C1 segment of cervical spinal cord (tissue), 14 donors: ENCODE measurements around the gene BIN1.

Source experiments
- DNase-seq, 14 donors: peaks; one replicate each; lab custom pipeline; 2025; lab: John Stamatoyannopoulos, UW

The BIN1 gene

DNA sequence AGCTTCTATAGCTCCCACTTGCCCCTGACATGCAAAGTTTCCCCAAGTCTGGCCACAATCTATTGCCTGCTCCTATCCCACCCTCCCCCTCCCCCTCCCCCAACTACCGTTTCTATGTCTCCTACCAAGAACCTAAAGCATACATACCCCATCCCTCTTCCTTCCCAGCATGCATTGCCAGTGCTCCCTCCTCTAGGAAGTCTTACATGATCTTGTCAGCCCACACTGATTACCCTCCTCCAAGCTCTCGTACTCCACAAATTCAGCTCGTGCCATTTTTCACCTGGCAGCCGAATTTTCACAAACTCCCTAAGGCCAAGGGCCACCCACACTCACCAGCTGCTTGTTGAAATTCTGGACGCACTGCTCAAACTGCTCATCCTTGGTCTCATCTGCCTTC lies 30.7 kb downstream of the BIN1 start:
- no peak for DNase-seq

- no peak for DNase-seq
These were observed 31.1 kb downstream of the BIN1 start for GRCh38 chr2:127075821-127076220.

DNA sequence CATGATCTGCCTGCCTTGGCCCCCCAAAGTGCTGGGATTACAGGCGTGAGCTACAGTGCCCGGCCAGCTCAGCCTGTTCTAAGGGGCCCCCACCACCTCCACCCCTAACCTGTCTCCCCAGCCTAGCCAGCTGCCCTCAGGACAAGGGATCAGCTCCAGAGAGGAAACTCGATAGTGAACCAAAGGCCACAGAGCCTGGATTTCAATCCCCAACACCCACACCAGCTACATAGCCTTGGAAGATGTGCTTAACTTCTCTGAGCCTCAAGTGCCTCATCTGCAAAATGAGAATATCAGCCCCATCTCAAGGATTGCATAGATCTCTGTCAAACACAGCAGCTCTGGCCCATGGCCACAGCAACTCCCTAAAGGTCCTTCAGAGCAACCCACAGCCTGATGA lies 32.0 kb downstream of the BIN1 start:
- DNase-seq: no peak

DNA sequence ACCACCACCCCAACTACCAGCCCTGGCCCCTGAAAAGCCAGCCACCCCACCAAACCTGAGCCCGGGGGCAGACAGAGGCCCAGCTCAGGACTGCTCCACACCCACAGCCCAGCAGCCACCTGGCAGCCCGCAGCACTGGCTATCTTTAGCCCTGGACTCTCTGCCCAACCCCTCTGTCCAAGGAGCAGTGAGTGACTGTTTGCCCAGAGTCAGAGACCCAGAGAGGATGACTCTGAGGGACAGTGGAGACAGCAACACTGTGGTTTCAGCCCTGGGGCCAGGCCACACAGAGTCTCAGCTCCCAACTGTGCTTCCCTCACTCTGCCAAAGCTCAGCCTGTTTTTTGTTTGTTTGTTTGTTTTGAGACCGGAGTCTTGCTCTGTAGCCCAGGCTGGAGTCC lies 32.6 kb downstream of the BIN1 start:
- DNase-seq: peak in 1 of 14 donors; percentile 24

DNA sequence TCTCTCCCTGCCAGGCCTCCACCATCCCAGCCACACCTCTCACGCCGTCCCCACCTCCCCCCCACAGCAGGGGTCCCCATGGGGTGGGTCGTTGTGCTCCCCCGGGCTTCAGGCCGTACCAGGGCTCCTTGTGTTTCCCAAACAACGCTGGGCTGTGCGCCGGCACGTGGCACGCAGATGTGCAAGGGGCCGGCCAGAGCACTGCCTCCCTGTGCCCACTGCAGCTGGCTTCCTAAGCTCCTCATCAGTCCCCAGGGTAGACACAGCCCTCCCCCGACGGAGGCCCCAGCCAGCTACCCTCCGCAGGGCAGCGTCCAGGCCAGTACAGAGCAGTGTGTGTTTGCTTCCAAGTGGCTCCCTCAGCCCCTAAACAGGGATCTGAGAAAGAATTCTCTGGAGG lies 34.0 kb downstream of the BIN1 start:
- peak in 13 of 14 donors; percentile 22 to 91 (median 79) for DNase-seq

- DNase-seq: no peak
These were observed 34.6 kb downstream of the BIN1 start for GRCh38 chr2:127072396-127072795.

- no peak for DNase-seq
These were observed 35.0 kb downstream of the BIN1 start for GRCh38 chr2:127071901-127072328.

- DNase-seq: no peak
These were observed 36.7 kb downstream of the BIN1 start for GRCh38 chr2:127070221-127070620.

DNA sequence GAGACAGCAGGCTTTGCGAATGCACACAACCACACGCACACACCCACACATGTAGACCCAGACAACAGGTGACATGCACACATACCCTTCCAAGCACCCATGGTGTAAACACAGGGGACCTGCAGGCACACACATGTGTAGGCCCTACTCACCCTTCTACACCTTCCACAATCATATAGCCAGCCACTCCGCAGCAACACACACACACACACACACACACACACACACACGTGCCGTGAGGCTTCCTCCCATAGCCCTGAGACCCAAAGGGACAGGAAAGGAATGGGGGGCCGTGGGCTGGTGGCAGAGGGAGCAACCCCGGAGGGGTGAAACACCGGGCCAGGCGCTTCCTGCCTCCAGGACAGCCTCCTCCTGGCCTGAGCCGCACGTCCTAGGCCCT lies 37.4 kb downstream of the BIN1 start:
- no peak for DNase-seq

DNA sequence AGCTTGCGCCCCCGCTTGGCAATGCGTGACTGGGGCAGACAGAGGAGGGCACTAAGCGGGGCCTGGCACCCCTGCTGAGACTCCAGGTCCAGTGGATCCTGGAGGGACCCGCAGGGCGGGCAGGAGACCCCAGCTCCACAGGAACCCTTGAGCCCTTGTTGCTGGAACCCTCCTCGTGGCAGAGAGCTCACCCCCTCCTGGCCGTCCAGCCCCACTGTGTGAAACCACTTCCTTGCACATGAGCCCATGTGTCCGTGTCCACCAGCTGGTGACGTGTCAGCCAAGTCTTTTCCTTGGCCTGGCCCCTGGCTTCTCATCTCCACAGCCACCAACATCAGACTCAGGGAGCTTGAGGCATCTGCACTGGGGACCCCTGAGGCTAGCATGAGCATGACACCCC lies 38.0 kb downstream of the BIN1 start:
- DNase-seq: no peak

DNA sequence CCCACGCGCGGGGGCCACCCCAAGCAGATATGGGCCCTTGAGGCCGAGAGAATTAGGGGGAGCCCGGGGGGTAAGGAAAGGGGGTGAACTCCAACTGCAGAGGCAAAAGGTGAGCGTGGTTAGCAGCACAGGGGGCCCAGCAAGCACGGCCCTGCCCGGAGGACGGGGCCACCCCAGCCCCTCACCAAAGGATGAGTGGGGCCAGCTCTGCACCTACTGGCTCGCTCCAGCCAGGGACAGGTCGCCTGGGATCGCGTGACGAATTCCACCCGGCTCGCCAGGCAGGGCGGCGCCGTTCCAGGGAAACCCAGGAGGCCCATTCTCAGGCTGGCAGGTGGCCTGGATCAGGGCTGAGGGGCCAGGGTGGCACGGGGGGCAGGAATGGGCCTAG lies 38.6 kb downstream of the BIN1 start:
- no peak for DNase-seq

DNA sequence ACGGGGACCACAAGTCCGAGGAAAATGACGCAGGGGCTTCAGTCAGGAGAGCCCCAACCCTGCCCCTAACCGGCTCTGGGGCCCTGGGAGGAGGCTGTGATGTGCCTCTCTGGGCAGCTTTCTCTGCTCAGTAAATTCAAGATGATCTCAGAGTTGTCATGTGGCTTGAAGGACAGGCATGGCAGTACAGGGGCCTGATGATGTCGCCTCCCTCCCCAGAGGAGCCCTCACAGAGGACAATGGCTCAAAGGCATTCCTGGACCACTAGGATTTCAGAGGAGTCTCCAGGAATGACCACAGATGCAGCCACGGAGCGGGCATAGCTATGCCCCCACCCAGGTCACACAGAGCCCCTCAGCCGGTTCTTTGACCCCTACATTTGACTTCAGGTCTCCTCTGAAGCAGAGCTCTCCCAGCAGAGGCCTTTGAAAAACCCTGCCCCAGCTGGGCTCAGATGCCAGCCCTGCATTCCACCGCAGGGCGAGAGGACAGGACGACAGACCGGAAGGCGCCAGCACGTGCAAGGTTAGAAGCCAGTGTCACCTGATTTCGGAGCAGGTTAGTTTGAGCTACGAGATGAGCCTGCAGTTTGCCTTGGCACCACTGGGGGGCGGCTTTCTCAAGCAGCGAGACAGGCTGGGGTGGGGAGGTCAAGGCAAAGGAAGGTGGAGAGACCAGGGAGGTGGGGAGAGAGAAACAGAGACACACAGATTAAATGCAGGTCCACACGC lies 39.2 kb downstream of the BIN1 start:
- DNase-seq: peak in 10 of 14 donors; percentile 37 to 74 (median 62)

DNA sequence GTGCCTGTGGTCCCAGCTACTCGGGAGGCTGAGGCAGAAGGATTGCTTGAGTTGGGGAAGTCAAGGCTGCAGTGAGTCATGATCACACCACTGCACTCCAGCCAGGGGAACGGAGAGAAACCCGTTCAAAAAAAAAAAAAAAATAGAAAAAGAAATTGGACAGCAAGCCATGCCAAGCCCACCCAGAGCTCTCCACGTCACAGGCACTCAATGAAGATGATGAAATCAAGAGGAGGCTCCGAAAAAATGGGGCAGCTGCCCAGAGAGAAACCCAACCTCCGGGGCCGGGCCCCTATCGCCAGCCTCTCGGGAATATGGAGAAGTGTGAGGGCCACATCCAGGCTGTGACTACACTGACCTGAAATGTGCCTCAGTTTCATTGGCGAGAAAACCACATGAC lies 40.0 kb downstream of the BIN1 start:
- no peak for DNase-seq

GRCh38 chr2:127065940-127066318 lies 41.0 kb downstream of the BIN1 start:
- DNase-seq: no peak

GRCh38 chr2:127065299-127065939 lies 41.5 kb downstream of the BIN1 start:
- DNase-seq: no peak

DNA sequence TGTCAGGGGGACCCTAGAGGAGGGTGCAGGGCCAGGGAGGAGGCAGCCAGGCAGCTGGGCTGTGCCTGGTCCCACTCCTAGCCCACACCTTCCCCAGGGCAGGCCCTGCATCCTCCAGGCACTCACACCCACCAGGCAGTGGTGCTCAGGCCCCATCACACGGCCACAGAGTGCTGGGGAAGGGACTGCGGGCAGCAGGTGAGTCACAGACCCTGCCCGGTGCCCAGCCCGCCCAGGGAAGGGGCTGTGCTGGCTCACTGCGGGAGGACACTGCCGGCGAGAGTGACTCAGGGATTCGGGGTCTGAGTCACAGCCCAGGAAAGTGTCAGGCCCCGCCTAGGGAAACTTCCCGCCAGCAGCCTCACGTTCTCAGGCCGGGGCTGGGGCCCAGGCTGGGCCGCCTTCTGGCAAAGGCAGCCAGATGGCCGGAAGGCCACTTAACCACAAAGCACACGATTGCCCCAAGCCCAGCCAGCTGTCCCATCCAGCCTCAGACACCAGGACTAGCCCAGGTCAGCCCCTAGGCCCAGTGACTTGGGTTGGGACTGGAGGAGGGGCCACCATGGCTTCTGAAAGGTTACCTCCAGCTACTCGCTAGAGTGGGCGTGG lies 42.2 kb downstream of the BIN1 start:
- DNase-seq: peak in 5 of 14 donors; percentile 31 to 94 (median 50)

GRCh38 chr2:127063701-127064590 lies 43.0 kb downstream of the BIN1 start:
- no peak for DNase-seq

- no peak for DNase-seq
These were observed 45.3 kb downstream of the BIN1 start for GRCh38 chr2:127061375-127062273.

GRCh38 chr2:127060264-127060945 lies 46.5 kb downstream of the BIN1 start:
- DNase-seq: no peak

DNA sequence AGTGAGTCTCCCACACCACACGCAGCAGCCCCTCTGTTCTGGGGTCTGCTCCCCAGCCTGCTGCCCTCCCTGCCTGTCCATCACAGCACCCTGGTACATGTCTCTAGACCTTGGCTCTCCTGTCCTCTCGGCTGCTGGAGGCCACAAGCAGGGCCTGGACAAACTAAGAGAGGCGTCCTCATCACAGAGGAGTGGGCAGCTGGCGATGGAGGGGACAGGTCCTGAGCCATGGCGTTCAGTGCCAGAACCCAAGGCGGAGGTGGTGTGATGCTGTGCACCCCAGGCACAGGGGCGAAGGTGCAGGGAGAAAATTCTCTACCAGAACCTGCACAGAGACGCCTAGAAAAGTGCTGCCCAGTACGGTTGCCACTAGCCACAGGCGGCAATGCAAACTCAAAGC lies 47.4 kb downstream of the BIN1 start:
- DNase-seq: no peak

DNA sequence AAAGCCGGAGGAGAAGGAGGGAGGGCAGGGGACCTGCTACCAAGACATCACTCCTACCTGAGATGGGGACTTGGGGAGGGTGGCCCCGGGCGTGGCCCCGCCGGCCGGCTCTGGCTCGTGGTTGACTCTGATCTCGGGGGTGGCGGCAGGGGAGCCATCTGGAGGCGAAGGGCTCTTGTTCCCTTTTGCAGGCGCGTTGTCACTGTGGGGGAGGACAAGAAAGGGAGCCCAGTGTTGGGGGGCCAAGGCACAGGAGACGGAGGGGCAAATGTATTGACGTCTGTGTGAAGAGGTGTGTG lies 48.1 kb downstream of the BIN1 start:
- DNase-seq: no peak
